ENCODE measurements around the gene FHL5. TPM values are rescaled to one million over a fixed set of nuclear protein-coding genes. Genes with fewer than 3 reads are reported as not detected.

The FHL5 gene
- total RNA-seq, 4 donors from 2014 or later = 2.1 to 10.7 (median 3.7) TPM

DNA sequence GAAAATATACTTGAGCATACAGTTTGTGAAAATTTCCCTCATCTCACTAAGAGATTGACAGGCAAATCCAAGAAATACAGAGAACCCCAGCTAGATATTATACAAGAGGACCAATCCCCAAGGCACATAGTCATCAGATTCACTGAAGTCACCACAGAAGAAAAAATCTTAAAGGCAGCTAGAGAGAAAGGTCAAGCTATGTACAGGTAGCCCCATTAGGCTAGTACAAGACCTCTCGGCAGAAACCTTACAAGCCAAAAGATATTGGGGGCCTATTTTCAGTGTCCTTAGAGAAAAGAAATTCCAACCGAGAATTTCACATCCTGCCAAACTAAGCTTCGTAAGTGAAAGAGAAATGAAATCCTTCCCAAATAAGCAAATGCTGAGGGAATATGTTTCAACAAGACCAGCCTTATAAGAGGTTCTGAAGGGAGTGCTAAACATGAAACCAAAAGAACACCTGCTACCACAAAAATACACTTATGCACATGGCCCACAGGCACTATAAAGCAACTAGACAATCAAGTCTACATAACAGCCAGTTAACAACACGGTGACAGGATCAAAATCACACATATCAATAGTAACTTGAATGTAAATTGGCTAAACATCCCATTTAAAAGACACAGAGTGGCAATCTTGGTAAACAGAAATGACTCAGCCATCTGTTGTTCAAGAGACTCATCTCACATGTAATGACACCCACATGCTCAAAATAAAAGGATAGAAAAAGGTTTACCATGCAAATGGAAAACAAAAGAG, 96.3 kb downstream of the FHL5 start:
- TF ChIP-seq, protein P1, sequence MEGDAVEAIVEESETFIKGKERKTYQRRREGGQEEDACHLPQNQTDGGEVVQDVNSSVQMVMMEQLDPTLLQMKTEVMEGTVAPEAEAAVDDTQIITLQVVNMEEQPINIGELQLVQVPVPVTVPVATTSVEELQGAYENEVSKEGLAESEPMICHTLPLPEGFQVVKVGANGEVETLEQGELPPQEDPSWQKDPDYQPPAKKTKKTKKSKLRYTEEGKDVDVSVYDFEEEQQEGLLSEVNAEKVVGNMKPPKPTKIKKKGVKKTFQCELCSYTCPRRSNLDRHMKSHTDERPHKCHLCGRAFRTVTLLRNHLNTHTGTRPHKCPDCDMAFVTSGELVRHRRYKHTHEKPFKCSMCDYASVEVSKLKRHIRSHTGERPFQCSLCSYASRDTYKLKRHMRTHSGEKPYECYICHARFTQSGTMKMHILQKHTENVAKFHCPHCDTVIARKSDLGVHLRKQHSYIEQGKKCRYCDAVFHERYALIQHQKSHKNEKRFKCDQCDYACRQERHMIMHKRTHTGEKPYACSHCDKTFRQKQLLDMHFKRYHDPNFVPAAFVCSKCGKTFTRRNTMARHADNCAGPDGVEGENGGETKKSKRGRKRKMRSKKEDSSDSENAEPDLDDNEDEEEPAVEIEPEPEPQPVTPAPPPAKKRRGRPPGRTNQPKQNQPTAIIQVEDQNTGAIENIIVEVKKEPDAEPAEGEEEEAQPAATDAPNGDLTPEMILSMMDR (IDR thresholded peaks at IDR 0.05) = no peak
- TF ChIP-seq POLR2A (IDR thresholded peaks at IDR 0.05) = no peak
- H3K4me1 ChIP-seq = no peaks in the 10 kb centered on the region
- H3K27ac ChIP-seq = no peak overlapping the region
- H3K27me3 ChIP-seq = no peaks in the 10 kb centered on the region
- H3K36me3 ChIP-seq = no peaks in the 10 kb centered on the region
- no peak overlapping the region for H3K4me3 ChIP-seq
- DNase-seq = no peak
- H3K9me3 ChIP-seq = no peaks in the 10 kb centered on the region

Small RNA genes lying within 50 kb of the gene (small RNA-seq; reads per million reads assigned to genes)
- 0 reads per million in 2 donors for gene RNU4-70P

Other genes with a start within 250 kb of the FHL5 start
- 10 to 100 TPM; 15.7 to 26.3 (median 21.3) TPM for gene UFL1, start 41.3 kb upstream of the FHL5 start, total RNA-seq

All from Peyer's patch (tissue), 4 donors.